ENCODE results near the gene SEMA4C. TPM values are rescaled to one million over a fixed set of nuclear protein-coding genes. Genes with fewer than 3 reads are reported as not detected.

Gene SEMA4C
- total RNA-seq, 1 experiment from 2014 or later = 16.3 TPM

Other genes with a start within 250 kb of the SEMA4C start
- 36.0 and 41.4 TPM in 2 replicates for gene KANSL3, start 231.8 kb downstream of the SEMA4C start, total RNA-seq (2022)
- not detected in 2 replicates for gene FER1L5, start 227.3 kb downstream of the SEMA4C start, total RNA-seq (2022)
- 6.5 and 7.1 TPM in 2 replicates for gene LMAN2L, start 130.0 kb downstream of the SEMA4C start, total RNA-seq (2022)
- gene CNNM4, start 109.2 kb downstream of the SEMA4C start, total RNA-seq (2022) = 5.0 and 6.3 TPM in 2 replicates
- 9.1 and 9.9 TPM in 2 replicates for gene CNNM3, start 53.8 kb downstream of the SEMA4C start, total RNA-seq (2022)
- gene ANKRD23, start 26.1 kb downstream of the SEMA4C start, total RNA-seq (2022) = 3.4 and 7.6 TPM in 2 replicates
- 14.0 and 17.6 TPM in 2 replicates for gene ANKRD39, start 12.1 kb downstream of the SEMA4C start, total RNA-seq (2022)
- gene FAM178B, start 116.5 kb upstream of the SEMA4C start, total RNA-seq (2022) = not detected in 2 replicates
- gene FAHD2B, start 224.8 kb upstream of the SEMA4C start, total RNA-seq (2022) = 12.1 and 13.2 TPM in 2 replicates
- gene ANKRD36, start 243.1 kb upstream of the SEMA4C start, total RNA-seq (2022) = 20.6 and 29.8 TPM in 2 replicates